GM04504 (cell line): ENCODE results near the gene RAP1GAP2.
A peak's percentile ranks its signal among the peaks of the same experiment; 100 is the strongest.

Source experiments
- DNase-seq: peaks from one replicate; pipeline ENCODE4 v3.0.0-alpha.2; 2012; ENCODE audit warnings: low read depth

Gene RAP1GAP2

DNA sequence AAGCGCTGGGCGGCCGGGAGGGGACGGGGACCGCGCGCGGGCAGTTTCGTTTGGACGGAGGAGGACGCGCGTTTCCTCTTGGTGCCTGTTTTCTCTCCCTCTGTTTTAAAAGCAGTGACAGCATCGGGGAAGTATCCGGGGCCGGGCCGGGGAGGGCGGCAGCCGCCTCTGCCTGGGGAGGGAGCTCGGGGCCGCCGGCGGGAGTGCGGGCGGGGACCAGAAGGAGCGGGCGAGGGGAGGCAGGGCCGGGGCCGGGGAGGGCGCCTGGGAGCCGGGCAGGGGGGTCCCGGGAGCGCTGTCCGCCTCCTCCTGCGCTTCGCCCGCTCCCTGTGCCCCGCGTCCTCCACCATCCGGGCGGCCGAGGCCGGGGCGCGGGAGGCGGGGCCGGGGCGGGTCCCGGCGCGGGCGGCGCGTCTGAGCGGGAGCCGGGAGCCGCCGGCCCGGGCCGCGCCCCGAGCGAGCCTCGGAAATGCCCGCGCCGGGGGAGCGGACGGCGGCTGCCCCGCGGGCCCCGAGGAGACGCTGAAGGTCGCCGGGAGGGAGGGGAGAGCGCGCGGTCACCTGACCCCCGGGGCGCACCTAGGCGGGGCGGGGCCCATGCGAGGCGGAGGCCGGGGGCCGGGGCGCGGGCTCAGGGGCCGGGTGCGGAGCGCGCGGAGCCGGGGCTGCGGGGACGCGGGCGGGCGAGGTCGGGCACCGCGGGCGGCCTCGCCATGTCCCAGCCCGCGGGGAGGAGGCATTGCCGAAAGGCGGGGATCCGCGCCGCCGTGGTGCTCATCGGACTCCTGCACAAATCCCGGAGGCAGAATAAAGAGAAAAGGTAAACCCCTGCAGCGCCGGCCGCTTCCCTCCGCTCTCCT, 57.3 kb downstream of the RAP1GAP2 start:
- no peak for DNase-seq

GRCh38 chr17:2854143-2855055, 58.2 kb downstream of the RAP1GAP2 start:
- DNase-seq: no peak

DNA sequence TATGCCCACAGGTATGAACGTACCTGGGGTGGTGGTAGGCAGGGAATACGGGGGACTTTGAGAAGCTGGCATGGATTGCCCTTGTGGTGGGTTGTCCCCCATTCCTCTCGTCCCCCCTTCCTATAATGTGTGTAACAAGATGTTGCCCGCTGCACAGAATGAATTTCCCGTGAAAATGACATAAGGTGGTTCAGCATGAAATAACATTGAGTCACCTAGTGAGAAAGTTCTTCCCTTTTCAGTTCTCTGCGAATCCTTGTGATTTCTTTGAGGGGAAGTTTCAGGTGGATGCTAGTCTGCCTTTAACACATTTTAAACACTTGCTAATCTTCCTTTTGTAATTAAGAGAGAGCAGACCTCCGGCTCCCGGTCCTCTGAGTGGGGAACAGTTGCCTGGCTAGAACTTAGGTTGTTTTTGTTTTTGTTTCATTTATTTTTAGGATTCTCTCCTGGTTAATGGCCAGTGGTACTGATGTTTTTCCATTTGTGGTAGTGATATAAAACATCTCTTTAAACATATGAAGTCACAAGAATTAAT, 58.9 kb downstream of the RAP1GAP2 start:
- no peak for DNase-seq

GRCh38 chr17:2856727-2857126, 60.5 kb downstream of the RAP1GAP2 start:
- DNase-seq: no peak

DNA sequence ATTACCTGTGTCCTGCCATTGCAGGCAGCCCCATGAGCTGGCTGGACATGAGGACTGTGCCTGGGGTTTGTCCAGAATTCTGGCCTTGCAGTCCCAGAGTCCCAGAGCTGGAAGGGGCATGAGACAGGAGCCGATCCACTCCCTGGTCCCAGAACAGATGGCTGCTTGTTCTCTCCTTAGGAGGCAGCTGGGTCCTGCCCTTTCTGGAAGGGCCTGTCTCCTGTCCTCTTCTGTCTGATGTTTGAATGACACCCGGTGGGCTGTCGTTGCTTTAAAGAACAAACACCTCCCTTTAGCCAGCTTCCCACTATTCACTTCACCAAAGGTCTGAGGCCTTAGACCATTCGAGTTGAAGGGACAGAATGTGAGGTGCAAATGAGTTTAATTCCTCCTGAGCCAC, 63.8 kb downstream of the RAP1GAP2 start:
- DNase-seq: no peak

DNA sequence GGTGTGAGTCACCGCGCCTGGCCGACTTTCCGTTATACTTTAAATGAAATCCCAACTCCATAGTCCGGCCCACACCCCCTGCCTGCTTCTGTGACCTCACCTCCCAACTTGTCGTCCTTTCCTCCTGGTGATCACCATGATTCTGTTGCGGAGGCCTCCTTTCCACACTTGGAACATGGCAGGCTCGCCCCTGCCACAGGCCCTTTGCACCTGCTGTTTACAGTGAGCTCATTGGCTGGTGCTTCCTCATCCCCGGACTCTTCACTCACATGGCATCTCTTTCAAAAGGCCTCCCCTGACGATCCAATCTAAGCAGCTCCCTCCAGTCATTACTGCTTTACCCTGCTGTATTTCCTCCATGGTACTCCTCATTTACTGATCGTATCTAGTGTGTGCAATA, 64.6 kb downstream of the RAP1GAP2 start:
- DNase-seq: no peak

DNA sequence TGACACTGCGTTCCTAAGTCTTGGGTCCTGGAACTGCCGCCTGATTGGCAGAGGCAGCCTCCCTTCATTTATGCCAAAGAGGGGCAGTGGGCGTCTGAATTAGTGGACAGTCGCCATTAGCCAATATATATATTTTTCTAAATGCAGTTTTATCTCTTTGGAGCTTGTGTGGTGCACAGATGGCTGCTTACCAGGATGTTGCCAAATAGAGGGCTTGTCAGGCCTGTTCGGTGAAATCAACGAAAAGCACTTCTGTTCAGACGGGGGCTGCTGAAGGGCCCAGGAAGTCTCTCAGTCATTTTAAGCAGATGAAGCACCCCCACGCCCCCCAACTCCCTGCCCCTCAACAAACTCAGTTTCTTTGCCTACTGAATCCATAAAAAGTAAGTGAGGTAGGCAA, 66.0 kb downstream of the RAP1GAP2 start:
- DNase-seq: no peak

GRCh38 chr17:2863204-2863603, 67.0 kb downstream of the RAP1GAP2 start:
- DNase-seq: no peak

DNA sequence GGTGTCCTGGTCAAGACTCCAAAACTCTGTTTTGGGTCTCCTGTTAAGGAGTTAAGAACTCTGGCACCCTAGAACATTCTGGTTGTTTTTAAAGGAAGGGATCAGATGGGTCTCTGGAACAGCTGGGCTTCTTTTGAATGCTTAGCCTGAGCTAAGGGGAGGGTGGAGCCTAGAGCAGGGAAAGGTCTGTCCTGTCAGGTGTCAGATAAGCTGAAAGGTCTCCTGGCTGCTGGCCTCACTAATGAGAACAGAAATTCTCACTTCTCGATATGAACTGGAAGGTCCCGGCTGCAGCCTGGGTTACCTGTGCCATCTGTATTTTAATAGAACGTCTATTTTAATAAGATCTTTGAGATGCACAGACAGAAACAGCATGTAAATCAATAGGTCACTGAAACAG, 69.0 kb downstream of the RAP1GAP2 start:
- DNase-seq: no peak

DNA sequence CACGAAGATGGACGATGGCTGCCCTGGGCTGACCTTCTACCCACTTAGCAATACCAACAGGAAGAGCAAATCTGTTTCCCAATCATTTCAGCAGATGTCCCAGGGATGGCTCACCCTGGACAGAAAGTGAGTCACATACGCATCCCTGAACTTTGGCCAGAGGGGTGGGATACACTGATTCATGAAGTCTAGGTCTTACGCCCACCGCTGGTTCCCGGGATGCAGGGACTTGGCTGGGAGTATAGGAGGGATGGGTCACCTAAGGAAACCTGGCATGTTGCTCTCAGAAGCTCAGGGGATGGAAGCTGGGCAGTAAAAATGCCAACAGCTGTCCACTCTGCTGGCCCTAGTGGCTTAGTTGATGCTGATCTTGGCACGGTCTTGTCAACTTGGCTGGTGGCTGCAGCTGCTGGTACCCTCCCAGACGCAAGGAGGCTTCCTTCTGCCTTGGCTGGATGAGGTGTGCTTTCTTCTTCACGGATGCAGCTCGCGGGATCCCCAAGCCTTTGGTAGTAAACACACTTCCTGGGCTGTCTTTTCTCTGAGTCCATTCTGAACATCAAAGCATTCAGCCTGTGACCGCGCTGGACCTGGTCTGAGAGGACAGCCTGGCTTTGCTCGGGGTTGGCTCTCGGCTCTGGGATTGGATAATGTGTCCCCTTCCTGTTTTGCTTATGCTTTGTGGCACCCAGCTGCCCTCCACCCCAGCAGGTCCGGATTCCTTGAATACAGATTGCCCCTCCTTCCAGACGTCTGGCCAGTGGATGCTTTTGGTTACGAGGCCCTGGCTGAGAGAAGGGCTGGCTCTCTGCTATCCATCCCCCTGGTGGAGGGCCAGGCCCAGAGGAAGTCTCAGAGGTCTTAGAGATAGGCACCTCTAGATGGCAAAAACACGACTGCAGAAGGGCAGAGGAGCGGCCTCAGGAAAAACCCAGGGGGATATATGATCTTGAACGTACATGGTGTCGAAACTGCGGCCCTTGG, 71.5 kb downstream of the RAP1GAP2 start:
- peak; percentile 62 for DNase-seq

DNA sequence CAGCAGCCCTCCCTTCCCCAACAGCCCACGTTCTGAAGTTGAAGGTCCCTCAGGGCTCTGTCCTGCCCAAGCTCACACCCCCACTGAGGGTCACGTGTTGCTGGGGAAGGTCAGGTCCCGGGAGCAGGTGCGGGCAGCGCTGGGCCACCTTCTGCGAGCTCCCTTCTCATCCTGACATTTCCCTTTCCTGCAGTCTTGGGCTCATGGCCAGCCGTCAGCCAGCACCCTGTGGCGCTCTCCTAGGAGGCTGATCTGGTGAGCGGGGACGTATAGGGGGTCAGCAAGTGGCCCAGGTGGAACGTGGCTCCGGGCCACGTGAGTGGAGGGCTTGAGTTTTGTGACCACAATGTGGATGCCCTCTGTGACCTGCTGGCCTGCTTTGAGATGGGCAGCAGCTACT, 73.4 kb downstream of the RAP1GAP2 start:
- DNase-seq: no peak

DNA sequence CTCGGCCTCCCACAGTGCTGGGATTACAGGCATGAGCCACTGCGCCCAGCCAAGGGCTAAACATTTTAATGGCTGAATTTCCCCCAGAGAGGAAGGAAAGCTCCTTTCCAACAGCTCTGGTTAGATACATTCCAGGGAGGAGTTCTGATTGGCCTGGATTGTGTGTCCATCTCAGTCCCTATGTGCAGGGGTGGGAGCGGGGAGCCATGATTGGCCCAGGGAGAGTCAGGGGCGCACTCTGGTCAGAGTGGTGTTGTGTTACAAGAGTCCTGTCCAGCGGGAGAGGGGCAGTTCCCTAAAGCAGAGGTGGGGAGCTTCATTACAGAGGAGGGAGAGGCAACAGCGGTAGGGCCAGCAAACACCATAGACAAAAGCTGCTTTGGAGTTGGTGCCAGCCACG, 75.0 kb downstream of the RAP1GAP2 start:
- DNase-seq: no peak

GRCh38 chr17:2871720-2872119, 75.5 kb downstream of the RAP1GAP2 start:
- no peak for DNase-seq

GRCh38 chr17:2872282-2872681, 76.0 kb downstream of the RAP1GAP2 start:
- no peak for DNase-seq

DNA sequence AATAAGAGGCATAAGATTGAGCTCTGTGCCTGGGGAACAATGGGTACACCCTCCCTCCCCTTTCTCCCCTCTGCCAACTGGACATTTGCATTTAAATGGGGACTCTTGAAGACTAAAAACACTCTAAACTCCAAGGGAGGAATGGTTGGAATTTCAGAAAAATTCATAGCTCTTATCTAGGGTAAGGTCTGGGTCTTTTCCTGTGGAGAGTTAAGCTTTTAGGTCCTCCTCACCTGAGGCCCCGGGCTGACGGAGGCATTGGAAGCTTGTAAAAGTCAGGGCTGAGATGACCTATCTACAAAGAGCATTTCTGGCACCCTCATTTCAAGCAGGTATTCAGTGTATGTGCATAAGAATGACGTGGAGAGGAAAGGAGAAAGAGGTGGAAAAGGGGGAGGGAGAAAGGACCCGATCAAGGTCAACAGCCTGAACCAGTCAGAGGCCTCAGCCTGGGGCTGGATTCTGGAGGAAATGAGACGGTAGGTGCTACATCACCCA, 78.0 kb downstream of the RAP1GAP2 start:
- no peak for DNase-seq

- no peak for DNase-seq
These were observed 79.4 kb downstream of the RAP1GAP2 start for GRCh38 chr17:2875608-2876007.

- DNase-seq: no peak
These were observed 80.2 kb downstream of the RAP1GAP2 start for GRCh38 chr17:2876467-2876866.

- no peak for DNase-seq
These were observed 82.6 kb downstream of the RAP1GAP2 start for GRCh38 chr17:2878751-2879254.

GRCh38 chr17:2880050-2880449, 83.8 kb downstream of the RAP1GAP2 start:
- no peak for DNase-seq

DNA sequence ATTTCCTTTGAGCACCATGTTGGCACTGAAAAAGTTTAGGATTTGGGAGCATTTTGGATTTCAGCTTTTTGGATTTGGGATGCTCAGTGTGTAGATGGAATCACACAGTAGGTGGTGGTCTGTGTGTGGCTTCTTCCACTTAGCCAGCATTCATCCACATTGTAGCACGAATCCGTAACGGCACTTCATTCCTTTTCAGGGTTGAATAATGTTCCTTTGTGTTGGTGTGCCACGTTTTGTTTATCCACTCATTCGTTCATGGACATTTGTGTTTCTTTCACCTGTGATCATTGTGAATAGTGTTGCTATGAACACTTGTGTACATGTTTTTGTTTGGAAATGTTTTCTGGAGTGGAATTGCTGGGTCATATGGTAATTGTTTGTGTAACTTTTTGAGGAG, 85.1 kb downstream of the RAP1GAP2 start:
- no peak for DNase-seq

DNA sequence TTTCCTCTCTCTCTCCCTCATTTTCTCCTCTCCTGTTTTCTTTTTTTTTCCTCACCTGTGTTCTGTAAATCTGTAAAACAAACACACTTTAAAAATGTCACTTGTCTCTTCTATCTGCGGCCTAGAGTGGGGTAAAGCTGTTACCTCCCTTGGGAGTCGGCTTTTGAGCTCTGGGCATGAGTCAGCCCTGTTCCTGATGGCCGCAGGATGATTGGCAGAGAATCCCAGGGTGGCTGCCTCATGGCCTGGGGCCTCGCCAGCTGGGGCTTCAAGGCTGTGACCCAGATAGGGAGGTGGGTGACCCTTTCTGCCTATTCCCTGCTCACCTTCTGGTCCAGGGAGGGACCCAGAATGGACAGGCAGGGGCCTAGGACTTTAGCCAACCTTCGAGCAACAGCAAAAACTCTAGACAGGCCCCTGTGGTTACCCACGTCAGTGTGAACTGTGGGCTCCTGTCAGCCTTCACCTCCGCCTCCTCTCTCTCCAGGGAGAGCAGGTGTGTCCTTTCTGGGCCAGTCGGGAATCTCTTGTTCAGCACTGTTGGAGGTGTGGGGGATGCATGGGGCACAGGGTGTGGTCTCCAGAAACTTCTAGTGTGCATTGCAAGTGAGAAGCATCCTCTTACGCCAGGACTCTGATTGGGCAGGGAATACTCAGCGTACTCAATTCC, 87.4 kb downstream of the RAP1GAP2 start:
- DNase-seq: peak; percentile 21
